Brain microvascular endothelial cell (primary cell): ENCODE data around the gene SNX8.

ENCODE experiments used
- DNase-seq: peaks from one replicate; pipeline ENCODE4 v3.0.0-alpha.2; 2020
- H3K27ac ChIP-seq: fragments of 250-450 bp; sonication (Bioruptor Pico); 2 replicates; pipeline ENCODE4 v1.5.1; 2020; ENCODE audit warnings: mild to moderate bottlenecking, moderate library complexity
- H3K27me3 ChIP-seq: fragments of 250-450 bp; sonication (Bioruptor Pico); replicated peaks from 2 replicates; pipeline ENCODE4 v1.5.1; 2020; ENCODE audit warnings: mild to moderate bottlenecking
- H3K36me3 ChIP-seq: fragments of 250-450 bp; sonication (Bioruptor Pico); replicated peaks from 2 replicates; pipeline ENCODE4 v1.5.1; 2020; ENCODE audit warnings: mild to moderate bottlenecking
- H3K4me3 ChIP-seq: 2 replicates; pipeline ENCODE4 v1.5.1; 2011; ENCODE audit warnings: low read depth, mild to moderate bottlenecking, control low read depth, low read length, moderate library complexity
- CTCF ChIP-seq: IDR thresholded peaks from 2 replicates; pipeline ENCODE4 v1.5.1; 2011; ENCODE audit warnings: low read depth, mild to moderate bottlenecking, moderate library complexity, low read length, control low read depth, inconsistent platforms; ENCODE audit errors: missing control alignments
- in situ Hi-C: cut with HindIII; loops from 2 replicates; pipeline ENCODE4 v1.10.0; 2017; ENCODE audit warnings: low sequenced_read_pairs, low pct_ligation_motif_present

The SNX8 gene

GRCh38 chr7:2289111-2289586 lies 25.1 kb downstream of the SNX8 start:
- Histone ChIP-seq H3K36me3 (peaks cover 4% of the 10 kb centered on the region), H3K27ac (no peak overlapping the region), H3K4me3 (no peak overlapping the region), H3K27me3 (no peaks in the 10 kb centered on the region)
- in situ Hi-C loops: no loop called here
- DNase-seq: no peak
- no peak for TF ChIP-seq CTCF

- in situ Hi-C loops: no loop called here
Observed at GRCh38 chr7:2288503-2288902, 25.7 kb downstream of the SNX8 start.

GRCh38 chr7:2287745-2288144 lies 26.5 kb downstream of the SNX8 start:
- no peak for DNase-seq
- TF ChIP-seq CTCF: no peak
- Histone ChIP-seq H3K27me3 (no peaks in the 10 kb centered on the region), H3K4me3 (no peak overlapping the region), H3K36me3 (peaks cover 4% of the 10 kb centered on the region), H3K27ac (no peak overlapping the region)
- in situ Hi-C loops: no loop called here

More at GRCh38 chr7:2288503-2288902, 25.7 kb downstream of the SNX8 start:
- Histone ChIP-seq H3K27me3 (no peaks in the 10 kb centered on the region), H3K27ac (no peak overlapping the region), H3K36me3 (peaks cover 4% of the 10 kb centered on the region), H3K4me3 (no peak overlapping the region)
- no peak for TF ChIP-seq CTCF
- no peak for DNase-seq

- Histone ChIP-seq H3K36me3 (no peaks in the 10 kb centered on the region), H3K27ac (no peak overlapping the region), H3K4me3 (no peak overlapping the region), H3K27me3 (no peaks in the 10 kb centered on the region)
- no peak for TF ChIP-seq CTCF
- in situ Hi-C loops: no loop called here
- no peak for DNase-seq
Observed at GRCh38 chr7:2283074-2283473, 31.2 kb downstream of the SNX8 start.

GRCh38 chr7:2282185-2282751 lies 32.0 kb downstream of the SNX8 start:
- Histone ChIP-seq H3K36me3 (peaks cover 2% of the 10 kb centered on the region), H3K27ac (no peak overlapping the region), H3K4me3 (no peak overlapping the region), H3K27me3 (no peaks in the 10 kb centered on the region)
- in situ Hi-C loops: no loop called here
- TF ChIP-seq CTCF: no peak
- no peak for DNase-seq

GRCh38 chr7:2281541-2281940 lies 32.7 kb downstream of the SNX8 start:
- Histone ChIP-seq H3K4me3 (no peak overlapping the region), H3K27me3 (no peaks in the 10 kb centered on the region), H3K36me3 (peaks cover 5% of the 10 kb centered on the region), H3K27ac (no peak overlapping the region)
- TF ChIP-seq CTCF: no peak
- in situ Hi-C loops: no loop called here
- no peak for DNase-seq
